H1 (cell line): Measurements from ENCODE around the gene TMLHE. TPM values are rescaled to one million over a fixed set of nuclear protein-coding genes. Genes with fewer than 3 reads are reported as not detected.
"Not testable (repeated sequence)": the region's sequence is repeated elsewhere in the genome, so short reads cannot be mapped to it uniquely, and the experiment has no call there.

Source experiments
- CTCF ChIA-PET: fragments of 300-600 bp; sonication (Branson Sonifier 250); formaldehyde crosslinking; loops from one replicate; lab custom pipeline; 2021; ENCODE audit not compliant: partially characterized antibody; lab: Charles Lee
- POLR2A ChIA-PET: fragments of 300-600 bp; sonication (Branson Sonifier 250); formaldehyde crosslinking; loops from one replicate; lab custom pipeline; 2021; ENCODE audit warnings: inconsistent platforms; ENCODE audit not compliant: partially characterized antibody; lab: Charles Lee
- DNase-seq, 2 experiments: peaks; one replicate each; pipeline versions ENCODE4 v3.0.0 to v3.0.0-alpha.2; 2010 to 2022; ENCODE audit warnings: low spot score in 2 of 2, low read depth in 1 of 2, mixed read lengths in 1 of 2
- FAIRE-seq: peaks from 2 replicates; lab custom pipeline; 2011; peaks lifted over from hg19 to GRCh38; lab: Jason Lieb, UNC
- H2AFZ ChIP-seq: 2 replicates; pipeline ENCODE4 v1.8.1; 2012; ENCODE audit warnings: low read length, inconsistent platforms
- H2AK5ac ChIP-seq: 2 replicates; pipeline ENCODE4 v1.6.1; 2013; ENCODE audit warnings: low read depth, low read length
- H2BK120ac ChIP-seq: replicated peaks from 2 replicates; pipeline ENCODE3; 2013; ENCODE audit warnings: low read depth, low read length, inconsistent platforms
- H2BK12ac ChIP-seq: 2 replicates; pipeline ENCODE4 v1.6.1; 2013; ENCODE audit warnings: low read depth, low read length
- H2BK15ac ChIP-seq: 2 replicates; pipeline ENCODE4 v1.6.1; 2013; ENCODE audit warnings: low read length
- H2BK20ac ChIP-seq: 2 replicates; pipeline ENCODE4 v1.6.1; 2013; ENCODE audit warnings: low read length
- H2BK5ac ChIP-seq: 2 replicates; pipeline ENCODE4 v1.6.1; 2013; ENCODE audit warnings: low read depth, low read length
- H3K14ac ChIP-seq: 2 replicates; pipeline ENCODE4 v1.6.1; 2013; ENCODE audit warnings: inconsistent platforms; ENCODE audit not compliant: insufficient read length
- H3K18ac ChIP-seq: 2 replicates; pipeline ENCODE4 v1.6.1; 2013; ENCODE audit warnings: low read length; ENCODE audit errors: extremely low read depth
- H3K23ac ChIP-seq: 2 replicates; pipeline ENCODE4 v1.6.1; 2013; ENCODE audit warnings: inconsistent platforms; ENCODE audit not compliant: insufficient read length
- H3K23me2 ChIP-seq: 2 replicates; pipeline ENCODE4 v1.6.1; 2013; ENCODE audit warnings: low read depth, low read length
- H3K27ac ChIP-seq: 2 replicates; pipeline ENCODE4 v1.6.1; 2011; ENCODE audit warnings: low read depth, low read length, inconsistent platforms
- H3K27me3 ChIP-seq, 4 experiments: replicated peaks in 1 of 4; 1 replicate in 1 of 4; 2 replicates in 3 of 4; pipeline versions ENCODE4 v1.6.1 to v1.8.1; 2011 to 2013; ENCODE audit warnings: low read length in 3 of 4, mild to moderate bottlenecking in 3 of 4, inconsistent platforms in 2 of 4, mixed read lengths in 2 of 4, moderate library complexity in 1 of 4; ENCODE audit not compliant: control insufficient read depth in 3 of 4, insufficient read depth in 3 of 4; ENCODE audit errors: extremely low read depth in 1 of 4
- H3K36me3 ChIP-seq, 4 experiments: 2 replicates each; pipeline versions ENCODE4 v1.6.1 to v1.8.1; 2011 to 2013; ENCODE audit warnings: mild to moderate bottlenecking in 4 of 4, low read length in 3 of 4, moderate library complexity in 2 of 4, control low read depth in 1 of 4, inconsistent platforms in 1 of 4; ENCODE audit not compliant: insufficient read depth in 4 of 4, control insufficient read depth in 2 of 4
- H3K4ac ChIP-seq: replicated peaks from 2 replicates; pipeline ENCODE3; 2013; ENCODE audit warnings: low read length, low read depth, mixed read lengths, inconsistent platforms; ENCODE audit not compliant: insufficient read length
- H3K4me1 ChIP-seq, 4 experiments: replicated peaks in 1 of 4; 1 replicate in 1 of 4; 2 replicates in 3 of 4; pipeline versions ENCODE4 v1.6.1 to v1.8.1; 2011 to 2013; ENCODE audit warnings: low read length in 3 of 4, inconsistent platforms in 2 of 4, mixed read lengths in 1 of 4; ENCODE audit not compliant: insufficient read depth in 4 of 4, control insufficient read depth in 3 of 4
- H3K4me2 ChIP-seq, 2 experiments: 2 replicates each; pipeline versions ENCODE4 v1.6.1 to v1.8.1; 2011 to 2013; ENCODE audit warnings: low read depth in 2 of 2, low read length in 2 of 2, control low read depth in 1 of 2, inconsistent platforms in 1 of 2, mild to moderate bottlenecking in 1 of 2; ENCODE audit not compliant: insufficient read depth in 1 of 2
- H3K4me3 ChIP-seq, 4 experiments: fragments of 200-600, 300-600 bp in 1 of 4; sonication (generic), shearing (Covaris generic), sonication (Bioruptor Twin) in 1 of 4; 2 replicates each; pipeline versions ENCODE4 v1.5.1 to v1.8.1; 2011 to 2016; ENCODE audit warnings: low read length in 4 of 4, low read depth in 3 of 4, control low read depth in 2 of 4, inconsistent platforms in 2 of 4, mild to moderate bottlenecking in 2 of 4, mixed read lengths in 1 of 4, moderate library complexity in 1 of 4; ENCODE audit not compliant: insufficient read depth in 2 of 4; ENCODE audit errors: extremely low read depth in 1 of 4
- H3K56ac ChIP-seq: replicated peaks from 2 replicates; pipeline ENCODE3; 2013; ENCODE audit warnings: low read depth, mild to moderate bottlenecking, mixed read lengths, low read length, inconsistent platforms; ENCODE audit not compliant: insufficient read length
- H3K79me1 ChIP-seq: 2 replicates; pipeline ENCODE4 v1.6.1; 2013; ENCODE audit warnings: low read depth, low read length, control low read depth
- H3K79me2 ChIP-seq, 2 experiments: 2 replicates each; pipeline versions ENCODE4 v1.6.1 to v1.8.1; 2012 to 2013; ENCODE audit warnings: low read length in 2 of 2, mild to moderate bottlenecking in 2 of 2, inconsistent platforms in 1 of 2; ENCODE audit not compliant: insufficient read depth in 2 of 2, control insufficient read depth in 1 of 2
- H3K9ac ChIP-seq, 4 experiments: replicated peaks in 1 of 4; 1 replicate in 1 of 4; 2 replicates in 3 of 4; pipeline versions ENCODE4 v1.6.1 to v1.8.1; 2011 to 2013; ENCODE audit warnings: low read depth in 3 of 4, low read length in 3 of 4, control low read depth in 2 of 4, mild to moderate bottlenecking in 2 of 4, moderate library complexity in 2 of 4, inconsistent platforms in 1 of 4; ENCODE audit errors: extremely low read depth in 1 of 4
- H3K9me3 ChIP-seq, 2 experiments: 2 replicates each; pipeline versions ENCODE4 v1.6.1 to v1.8.1; 2012 to 2013; ENCODE audit warnings: mild to moderate bottlenecking in 2 of 2, moderate library complexity in 2 of 2, control low read depth in 1 of 2, inconsistent platforms in 1 of 2, low read depth in 1 of 2, low read length in 1 of 2, mixed read lengths in 1 of 2; ENCODE audit not compliant: insufficient read depth in 2 of 2
- H4K20me1 ChIP-seq, 2 experiments: replicated peaks in 1 of 2; 2 replicates each; pipeline versions ENCODE3 to v1.8.1; 2011 to 2013; ENCODE audit warnings: inconsistent platforms in 2 of 2, low read length in 2 of 2, mild to moderate bottlenecking in 1 of 2; ENCODE audit not compliant: insufficient read depth in 2 of 2, control insufficient read depth in 1 of 2
- H4K5ac ChIP-seq: 2 replicates; pipeline ENCODE4 v1.6.1; 2013; ENCODE audit warnings: low read length, low read depth, mixed read lengths, inconsistent platforms; ENCODE audit not compliant: insufficient read length
- H4K8ac ChIP-seq: 2 replicates; pipeline ENCODE4 v1.8.0; 2013; ENCODE audit warnings: mild to moderate bottlenecking, moderate library complexity, low read length, inconsistent platforms; ENCODE audit not compliant: insufficient read depth; ENCODE audit errors: extremely low read depth
- H4K91ac ChIP-seq: replicated peaks from 2 replicates; pipeline ENCODE3; 2013; ENCODE audit warnings: low read length, mixed read lengths, inconsistent platforms; ENCODE audit not compliant: insufficient read length
- HDAC2 ChIP-seq, 2 experiments: fragments of 300-600 bp in 1 of 2; sonication (generic) in 1 of 2; IDR thresholded peaks; 2 replicates each; pipeline ENCODE4 v1.6.1; 2011 to 2012; ENCODE audit warnings: low read depth in 2 of 2, low read length in 2 of 2, mild to moderate bottlenecking in 2 of 2, moderate library complexity in 2 of 2, borderline replicate concordance in 1 of 2, inconsistent platforms in 1 of 2
- TCF12 ChIP-seq: IDR thresholded peaks from 2 replicates; pipeline ENCODE4 v1.6.1; 2011; ENCODE audit warnings: low read depth, mild to moderate bottlenecking, low read length
- WGBS, 2 experiments: shearing (Covaris generic) in 1 of 2; methylation state at CpG; one replicate each; pipeline versions ENCODE4 v1.1.6 to v1.1.7; 2013 to 2015; ENCODE audit warnings: low lambda C conversion rate in 2 of 2, mixed read lengths in 2 of 2, inconsistent platforms in 1 of 2, low coverage in 1 of 2, missing lambda C conversion rate in 1 of 2; ENCODE audit not compliant: insufficient replicate concordance in 2 of 2, insufficient coverage in 1 of 2, insufficient read length in 1 of 2; ENCODE audit errors: extremely low coverage in 1 of 2, missing lambda C conversion rate in 1 of 2; 5-methylcytosine and 5-hydroxymethylcytosine counted together
- polyA plus RNA-seq, 7 experiments: library from polyadenylated mRNA; depleted of rRNA in 3 of 7; stranded (reverse) in 5 of 7; unstranded in 2 of 7; fragments of >200 nt in 5 of 7; fragments of 200-250 nt in 2 of 7; gene quantifications; 1 replicate in 5 of 7; 2 replicates in 1 of 7; 4 replicates in 1 of 7; pipeline versions ENCODE4 v1.2.1 to v1.2.3, GENCODE V29; 2011 to 2013; ENCODE audit warnings: missing spikeins in 2 of 7, mixed read lengths in 2 of 7
- total RNA-seq: library from RNA; stranded (reverse); fragmentation: NEBNext Ultra II Directional; extraction: Animal tissue kit (Norgen Biotek cat#: 25700); gene quantifications from 2 replicates; pipeline ENCODE4 v1.2.1, GENCODE V29; 2021

TMLHE gene
- total and polyA plus RNA-seq, 2 of the 8 experiments (the other 6 are each of a cell fraction or from before 2014, with no cell fraction given) = 9.1 to 10.3 TPM

- H3K56ac ChIP-seq = no peak overlapping the region
- no peak overlapping the region for H2BK5ac ChIP-seq
- H4K20me1 ChIP-seq = no peaks in the 10 kb centered on the region
- H3K36me3 ChIP-seq = no peaks in the 10 kb centered on the region
- CTCF ChIA-PET = no interaction called here
- no peak overlapping the region for H2BK20ac ChIP-seq
- H3K4me2 ChIP-seq = no peak overlapping the region
- POLR2A ChIA-PET = no interaction called here
- no peak overlapping the region for H3K27ac ChIP-seq
- H3K14ac ChIP-seq = no peak overlapping the region
- no peaks in the 10 kb centered on the region for H3K79me2 ChIP-seq
- TF ChIP-seq HDAC2 (IDR thresholded peaks at IDR 0.05; ENCODE audit: borderline replicate concordance in 1 of 2, low read depth in 2 of 2, low read length in 2 of 2) = no peak
- no peak for TF ChIP-seq TCF12
- H3K27me3 ChIP-seq = no peaks in the 10 kb centered on the region
- H4K91ac ChIP-seq = no peak overlapping the region
- H3K23me2 ChIP-seq = no peaks in the 10 kb centered on the region
- no peak overlapping the region for H2BK15ac ChIP-seq
- H4K5ac ChIP-seq = no peak overlapping the region
- no peak overlapping the region for H3K9ac ChIP-seq
- H3K4me1 ChIP-seq = no peaks in the 10 kb centered on the region
- H2AFZ ChIP-seq = no peak overlapping the region
- H3K23ac ChIP-seq = no peak overlapping the region
- no peak overlapping the region for H2AK5ac ChIP-seq
- no peak overlapping the region for H2BK120ac ChIP-seq
- no peaks in the 10 kb centered on the region for H3K9me3 ChIP-seq
- DNase-seq (no peak), FAIRE-seq (no peak)
- H3K4me3 ChIP-seq = no peak overlapping the region
- no peaks in the 10 kb centered on the region for H3K79me1 ChIP-seq
- H3K4ac ChIP-seq = no peak overlapping the region
- no peak overlapping the region for H2BK12ac ChIP-seq
- no peak overlapping the region for H3K18ac ChIP-seq
- no peak overlapping the region for H4K8ac ChIP-seq
Measured at GRCh38 chrX:155505296-155505695, 107.5 kb downstream of the TMLHE start.

GRCh38 chrX:155495134-155495533, 117.6 kb downstream of the TMLHE start:
- H3K36me3 ChIP-seq, H3K4me2 ChIP-seq, DNase-seq, H2BK20ac ChIP-seq, H2BK15ac ChIP-seq, H3K9ac ChIP-seq, H2BK120ac ChIP-seq, H3K4me1 ChIP-seq, CTCF ChIA-PET, H4K8ac ChIP-seq, H2AFZ ChIP-seq, H4K91ac ChIP-seq, H3K14ac ChIP-seq, H2AK5ac ChIP-seq, H3K18ac ChIP-seq, H3K79me1 ChIP-seq, H3K4me3 ChIP-seq, H3K27me3 ChIP-seq, POLR2A ChIA-PET, FAIRE-seq, H3K9me3 ChIP-seq, H3K4ac ChIP-seq, H4K20me1 ChIP-seq, H2BK5ac ChIP-seq, H3K23me2 ChIP-seq, H3K23ac ChIP-seq, H3K27ac ChIP-seq, H3K79me2 ChIP-seq, H3K56ac ChIP-seq, H4K5ac ChIP-seq, H2BK12ac ChIP-seq: not testable (repeated sequence)
- no CpG with 5 or more reads among the region's 2 CpGs for WGBS, 2 experiments
